K562 (cell line): Measurements from ENCODE around the gene CPE. TPM values are rescaled to one million over a fixed set of nuclear protein-coding genes. Genes with fewer than 3 reads are reported as not detected.

Source experiments
- ATAC-seq: fragments of 200-7000 bp; cut with Tn5 transposase; 3 replicates; pipeline ENCODE4 v1.9.1; 2020; ENCODE audit warnings: moderate library complexity
- BruUV-seq: library from RNA; stranded (reverse); fragments of 400-500 nt; replicated peaks from 2 replicates; lab custom pipeline; 2021; lab: Mats Ljungman, UMichigan
- CTCF ChIA-PET: fragments of 300-600 bp; formaldehyde crosslinking; extraction: SDS; loops from one replicate; lab custom pipeline; 2021; ENCODE audit warnings: low intra/inter-chr PET ratio; lab: Yijun Ruan, JAX
- POLR2A ChIA-PET: fragments of 300-600, 350-650 bp; sonication (Branson Sonifier 250); formaldehyde crosslinking; extraction: SDS; loops from one replicate; lab custom pipeline; 2021; ENCODE audit warnings: antibody characterized with exemption, inconsistent platforms; lab: Yijun Ruan, JAX
- DNase-seq, 4 experiments: peaks; one replicate each; pipeline versions ENCODE4 v3.0.0 to v3.0.0-alpha.2; 2011 to 2018; ENCODE audit warnings: low spot score in 3 of 4, mixed read lengths in 3 of 4; ENCODE audit errors: extremely low read depth in 1 of 4
- FAIRE-seq: peaks from 2 replicates; lab custom pipeline; 2011; peaks lifted over from hg19 to GRCh38; lab: Jason Lieb, UNC
- H2AFZ ChIP-seq: 2 replicates; pipeline ENCODE4 v1.6.0; 2011; ENCODE audit warnings: low read depth, low read length, control low read depth, inconsistent platforms
- H3K27ac ChIP-seq: fragments of 200-600 bp; 3 replicates; pipeline ENCODE4 v1.8.0; 2011; ENCODE audit warnings: low read depth, mild to moderate bottlenecking, control low read depth, inconsistent platforms, low read length, moderate library complexity, mixed read lengths; ENCODE audit errors: extremely low read depth
- H3K27me3 ChIP-seq, 2 experiments: fragments of 300-600 bp in 1 of 2; 2 replicates in 1 of 2; 3 replicates in 1 of 2; pipeline versions ENCODE4 v1.6.0 to v1.8.0; 2011; ENCODE audit warnings: inconsistent platforms in 2 of 2, low read length in 2 of 2, mild to moderate bottlenecking in 1 of 2, mixed read lengths in 1 of 2, moderate library complexity in 1 of 2; ENCODE audit not compliant: control insufficient read depth in 2 of 2, insufficient read depth in 2 of 2
- H3K36me3 ChIP-seq: fragments of 300-600 bp; 3 replicates; pipeline ENCODE4 v1.8.0; 2011; ENCODE audit warnings: mild to moderate bottlenecking, low read length, inconsistent platforms; ENCODE audit not compliant: control insufficient read depth, insufficient read depth
- H3K4me1 ChIP-seq, 2 experiments: fragments of 200-600 bp in 1 of 2; replicated peaks in 1 of 2; 2 replicates in 1 of 2; 3 replicates in 1 of 2; pipeline versions ENCODE4 v1.5.1 to v1.8.0; 2011; ENCODE audit warnings: inconsistent platforms in 2 of 2, low read length in 2 of 2, mild to moderate bottlenecking in 1 of 2, mixed read lengths in 1 of 2, moderate library complexity in 1 of 2; ENCODE audit not compliant: control insufficient read depth in 2 of 2, insufficient read depth in 2 of 2
- H3K4me2 ChIP-seq: 2 replicates; pipeline ENCODE4 v1.6.1; 2011; ENCODE audit warnings: low read length, control low read depth, inconsistent platforms, mixed read lengths; ENCODE audit not compliant: insufficient read depth
- H3K4me3 ChIP-seq: fragments of 200-600 bp; sonication (generic), shearing (Covaris generic); 2 replicates; pipeline ENCODE4 v1.5.1; 2016; ENCODE audit warnings: control low read depth, inconsistent platforms
- H3K79me2 ChIP-seq: fragments of 200-600 bp; 3 replicates; pipeline ENCODE4 v1.8.0; 2011; ENCODE audit warnings: low read length, inconsistent platforms; ENCODE audit not compliant: control insufficient read depth, insufficient read depth
- H3K9ac ChIP-seq, 2 experiments: 2 replicates each; pipeline versions ENCODE4 v1.6.0 to v1.6.1; 2011; ENCODE audit warnings: low read depth in 2 of 2, low read length in 2 of 2, control low read depth in 1 of 2, inconsistent platforms in 1 of 2, mild to moderate bottlenecking in 1 of 2, mixed read lengths in 1 of 2; ENCODE audit not compliant: insufficient read depth in 1 of 2
- H3K9me1 ChIP-seq: one replicate; pipeline ENCODE4 v1.6.0; 2011; ENCODE audit warnings: inconsistent platforms, mild to moderate bottlenecking, low read length, moderate library complexity; ENCODE audit not compliant: control insufficient read depth, insufficient read depth
- H3K9me3 ChIP-seq: replicated peaks from 2 replicates; pipeline ENCODE4 v1.5.1; 2011; ENCODE audit warnings: low read depth, low read length, inconsistent platforms; ENCODE audit not compliant: control insufficient read depth, insufficient read depth
- H4K20me1 ChIP-seq: replicated peaks from 2 replicates; pipeline ENCODE4 v1.6.1; 2011; ENCODE audit warnings: low read length, inconsistent platforms, mixed read lengths; ENCODE audit not compliant: control insufficient read depth, insufficient read depth
- ADNP ChIP-seq: fragments of 200-800 bp; sonication (Bioruptor generic); IDR thresholded peaks from 2 replicates; pipeline ENCODE4 v1.6.1; 2016; ENCODE audit warnings: missing genetic modification characterization, missing compliant biosample characterization
- CREB3L1 ChIP-seq: fragments of 450-650 bp; IDR thresholded peaks from 2 replicates; pipeline ENCODE4 v1.6.1; 2014; ENCODE audit warnings: low read depth, mild to moderate bottlenecking, moderate library complexity, borderline replicate concordance
- MLX ChIP-seq, 2 experiments: fragments of 450-650 bp in 1 of 2; sonication (generic) in 1 of 2; formaldehyde crosslinking; conservative IDR thresholded peaks; 2 replicates each; pipeline versions ENCODE4 v1.4.0 to v1.8.1; 2020 to 2022; ENCODE audit warnings: mild to moderate bottlenecking in 1 of 2, missing genetic modification reagents in 1 of 2
- MYC ChIP-seq, 2 experiments: fragments of 250-450 bp in 1 of 2; sonication (Bioruptor Pico) in 1 of 2; IDR thresholded peaks; 2 replicates each; pipeline versions ENCODE4 v1.5.1 to v1.6.1; 2012 to 2021; ENCODE audit warnings: low read depth in 2 of 2, borderline replicate concordance in 1 of 2, improper control_type of control experiment in 1 of 2, low read length in 1 of 2, mild to moderate bottlenecking in 1 of 2, moderate library complexity in 1 of 2
- REST ChIP-seq, 2 experiments: fragments of 450-650 bp; formaldehyde crosslinking in 1 of 2; IDR thresholded peaks; 2 replicates each; pipeline versions ENCODE4 v1.4.0 to v1.6.1; 2014 to 2020; ENCODE audit warnings: mild to moderate bottlenecking in 2 of 2, borderline replicate concordance in 1 of 2, low read depth in 1 of 2
- SFPQ ChIP-seq: fragments of 200-400 bp; formaldehyde crosslinking; IDR thresholded peaks from 2 replicates; pipeline ENCODE4 v1.6.1; 2017; ENCODE audit warnings: mild to moderate bottlenecking, low read depth, low read length, moderate library complexity
- ZNF778 ChIP-seq: fragments of 450-650 bp; formaldehyde crosslinking; IDR thresholded peaks from 2 replicates; pipeline ENCODE4 v1.4.0; 2020; ENCODE audit warnings: mild to moderate bottlenecking, moderate library complexity
- WGBS: fragments of 100-300 bp; shearing (Covaris generic); methylation state at CpG from one replicate; pipeline ENCODE4 v1.1.6; 2016; ENCODE audit warnings: low coverage, mixed read lengths; ENCODE audit not compliant: insufficient coverage; ENCODE audit errors: missing lambda C conversion rate; 5-methylcytosine and 5-hydroxymethylcytosine counted together
- in situ Hi-C: fragments of 300-500 bp; cut with MboI; formaldehyde crosslinking; loops from 4 replicates; pipeline ENCODE4 v1.15.0; 2018; ENCODE audit warnings: inconsistent platforms, mixed read lengths
- intact Hi-C: fragments of 100-400 bp; cut with micrococcal nuclease; formaldehyde crosslinking; loops from 2 replicates; pipeline ENCODE4 v1.14.2; 2022
- polyA plus RNA-seq, 8 experiments: library from polyadenylated mRNA; depleted of rRNA in 4 of 8; stranded (reverse) in 5 of 8; unstranded in 3 of 8; fragments of >200 nt; fragmentation: Nextera tagmentation in 2 of 8; fragmentation: Illumina TruSeq in 1 of 8; extraction: Ambion mirVana in 2 of 8; extraction: Trizol in 1 of 8; gene quantifications; 2 replicates each; pipeline versions ENCODE4 v1.2.1 to v1.2.3, GENCODE V29; 2011 to 2014; ENCODE audit warnings: inconsistent platforms in 1 of 8, missing spikeins in 1 of 8
- total RNA-seq, 7 experiments: library from RNA; depleted of rRNA in 6 of 7; stranded (reverse); fragments of >200 nt in 6 of 7; fragmentation: Illumina TruSeq in 2 of 7; extraction: Trizol in 2 of 7; gene quantifications; 2 replicates each; pipeline versions ENCODE4 v1.2.1 to v1.2.3, GENCODE V29; 2011 to 2021; ENCODE audit warnings: low replicate concordance in 1 of 7

The CPE gene
- total and polyA plus RNA-seq, 9 of the 15 experiments (the other 6 are each of a cell fraction or from before 2014, with no cell fraction given) = 0.04 to 0.16 (median 0.06) TPM; not detected in 4

GRCh38 chr4:165382640-165383039 lies 3.8 kb downstream of the CPE start:
- WGBS = 0% methylated on average over 1 of the region's 1 CpG
- H3K9me1 ChIP-seq = no peaks in the 10 kb centered on the region
- H4K20me1 ChIP-seq = no peaks in the 10 kb centered on the region
- no peak for TF ChIP-seq MYC (IDR thresholded peaks at IDR 0.05; ENCODE audit: low read depth, low read length)
- no peak for TF ChIP-seq MYC (CRISPR knock-in tag; IDR thresholded peaks at IDR 0.05; ENCODE audit: borderline replicate concordance, low read depth)
- no peak for TF ChIP-seq MLX (CRISPR knock-in tag; conservative IDR thresholded peaks at IDR 0.05)
- no peak for TF ChIP-seq REST (IDR thresholded peaks at IDR 0.05; ENCODE audit: borderline replicate concordance)
- TF ChIP-seq REST (CRISPR knock-in tag; IDR thresholded peaks at IDR 0.05; ENCODE audit: low read depth) = no peak
- no peak for TF ChIP-seq CREB3L1
- TF ChIP-seq SFPQ = no peak
- no peak for TF ChIP-seq ZNF778
- TF ChIP-seq ADNP (tag) = no peak
- H3K9me3 ChIP-seq = no peaks in the 10 kb centered on the region
- ATAC-seq (no peak), DNase-seq (no peak), FAIRE-seq (no peak)
- no peak overlapping the region for H2AFZ ChIP-seq
- no peak overlapping the region for H3K4me3 ChIP-seq
- peaks cover 0 to 7% of the 10 kb centered on the region in 2 experiments; a peak in 2 of 5 replicates for H3K4me1 ChIP-seq
- no peaks in the 10 kb centered on the region for H3K79me2 ChIP-seq
- peaks cover 0 to 11% of the 10 kb centered on the region in 2 experiments; a peak in 2 of 5 replicates for H3K27me3 ChIP-seq
- in situ Hi-C loops = no loop called here
- ChIA-PET CTCF (no interaction called here), POLR2A (no interaction called here)
- intact Hi-C loops = no loop called here
- H3K27ac ChIP-seq = no peak overlapping the region
- no TSS peak for BruUV-seq
- H3K36me3 ChIP-seq = no peaks in the 10 kb centered on the region
- no peak overlapping the region for H3K4me2 ChIP-seq
- H3K9ac ChIP-seq = no peak overlapping the region
